Prostate gland (tissue), 2 donors: ENCODE data around the gene DHRS12.

ENCODE experiments used
- POLR2A ChIP-seq: fragments of 450-650 bp; IDR thresholded peaks from one replicate; pipeline ENCODE4 v1.6.1; 2016; ENCODE audit warnings: antibody characterized with exemption, mild to moderate bottlenecking
- POLR2AphosphoS5 ChIP-seq: sonication (generic); formaldehyde crosslinking; IDR thresholded peaks from one replicate; pipeline ENCODE4 v1.6.1; 2017; ENCODE audit warnings: antibody characterized with exemption
- TF ChIP-seq, protein P1 (sequence below), 4 experiments: fragments of 200-600 bp in 2 of 4; fragments of 450-650 bp in 2 of 4; sonication (generic) in 2 of 4; IDR thresholded peaks; 1 replicate in 3 of 4; 2 replicates in 1 of 4; pipeline ENCODE4 v1.5.1; 2016 to 2019; ENCODE audit warnings: antibody characterized with exemption in 4 of 4, mild to moderate bottlenecking in 2 of 4, moderate library complexity in 2 of 4

DNA sequence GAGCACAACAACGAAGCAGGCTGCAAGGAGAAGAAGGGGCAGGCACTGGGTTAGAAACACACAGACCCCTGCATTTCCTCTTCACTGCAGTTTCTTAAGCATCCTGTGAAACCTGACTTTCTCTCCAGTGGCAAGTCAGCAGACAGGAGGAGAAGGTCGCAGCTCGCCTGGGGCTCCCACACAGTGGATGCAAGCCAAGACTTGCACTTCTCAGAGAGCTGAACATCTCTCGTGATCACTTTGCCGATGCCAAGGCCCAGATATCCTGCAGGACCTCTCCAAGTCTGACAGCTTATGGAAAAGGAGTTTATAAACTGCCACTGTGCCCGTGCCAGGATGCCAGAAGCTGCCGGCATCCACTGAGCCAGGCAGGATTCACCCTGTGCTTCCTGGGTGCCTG, 22.6 kb upstream of the DHRS12 start:
- TF ChIP-seq, protein P1, sequence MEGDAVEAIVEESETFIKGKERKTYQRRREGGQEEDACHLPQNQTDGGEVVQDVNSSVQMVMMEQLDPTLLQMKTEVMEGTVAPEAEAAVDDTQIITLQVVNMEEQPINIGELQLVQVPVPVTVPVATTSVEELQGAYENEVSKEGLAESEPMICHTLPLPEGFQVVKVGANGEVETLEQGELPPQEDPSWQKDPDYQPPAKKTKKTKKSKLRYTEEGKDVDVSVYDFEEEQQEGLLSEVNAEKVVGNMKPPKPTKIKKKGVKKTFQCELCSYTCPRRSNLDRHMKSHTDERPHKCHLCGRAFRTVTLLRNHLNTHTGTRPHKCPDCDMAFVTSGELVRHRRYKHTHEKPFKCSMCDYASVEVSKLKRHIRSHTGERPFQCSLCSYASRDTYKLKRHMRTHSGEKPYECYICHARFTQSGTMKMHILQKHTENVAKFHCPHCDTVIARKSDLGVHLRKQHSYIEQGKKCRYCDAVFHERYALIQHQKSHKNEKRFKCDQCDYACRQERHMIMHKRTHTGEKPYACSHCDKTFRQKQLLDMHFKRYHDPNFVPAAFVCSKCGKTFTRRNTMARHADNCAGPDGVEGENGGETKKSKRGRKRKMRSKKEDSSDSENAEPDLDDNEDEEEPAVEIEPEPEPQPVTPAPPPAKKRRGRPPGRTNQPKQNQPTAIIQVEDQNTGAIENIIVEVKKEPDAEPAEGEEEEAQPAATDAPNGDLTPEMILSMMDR (IDR thresholded peaks at IDR 0.05), result no peak
- TF ChIP-seq POLR2A (no peak), POLR2AphosphoS5 (peak; percentile 6)
